ENCODE measurements around the gene EGLN1. TPM values are rescaled to one million over a fixed set of nuclear protein-coding genes. Genes with fewer than 3 reads are reported as not detected.
"Not testable (repeated sequence)": the region's sequence is repeated elsewhere in the genome, so short reads cannot be mapped to it uniquely, and the experiment has no call there.

Gene EGLN1
- 47.8 TPM for total RNA-seq

- H3K27ac ChIP-seq = peak within 1 kb of the TSS; percentile 97 to 100
- intact Hi-C loops (cut with DNase I) = loop anchor here (1.0 to 5.0 kb wide), 6 partner anchors 15 to 180 kb away; partner anchors contain the start of genes EXOC8, GNPAT and TSNAX
- peak; percentile 21 to 39 (median 24) for TF ChIP-seq CTCF (IDR thresholded peaks at IDR 0.05)
Observed at GRCh38 chr1:231421971-231422797, at the start of gene EGLN1. EGLN1 (minus strand) TSS chr1:231422287; CDS start chr1:231421888, 399 bp downstream.

DNA sequence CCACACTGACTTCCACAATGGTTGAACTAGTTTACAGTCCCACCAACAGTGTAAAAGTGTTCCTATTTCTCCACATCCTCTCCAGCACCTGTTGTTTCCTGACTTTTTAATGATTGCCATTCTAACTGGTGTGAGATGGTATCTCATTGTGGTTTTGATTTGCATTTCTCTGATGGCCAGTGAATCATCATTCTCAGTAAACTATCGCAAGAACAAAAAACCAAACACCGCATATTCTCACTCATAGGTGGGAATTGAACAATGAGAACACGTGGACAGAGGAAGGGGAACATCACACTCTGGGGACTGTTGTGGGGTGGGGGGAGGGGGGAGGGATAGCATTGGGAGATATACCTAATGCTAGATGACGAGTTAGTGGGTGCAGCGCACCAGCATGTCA lies 49.4 kb upstream of the EGLN1 start:
- H3K9me3 ChIP-seq; H3K27me3 ChIP-seq; intact Hi-C loops (cut with DNase I); DNase-seq (ENCODE audit: low spot score in 2 of 2); H3K36me3 ChIP-seq; H3K4me3 ChIP-seq; H3K4me1 ChIP-seq; H3K27ac ChIP-seq: not testable (repeated sequence)

More at GRCh38 chr1:231421971-231422797, at the start of gene EGLN1:
- peak within 1 kb of the TSS; percentile 86 to 100 for H3K4me3 ChIP-seq
- H3K27me3 ChIP-seq = no peaks in the 10 kb centered on the region
- H3K4me1 ChIP-seq = peaks cover 0 to 6% of the 10 kb centered on the region in 2 donors
- H3K9me3 ChIP-seq = no peaks in the 10 kb centered on the region
- no peaks in the 10 kb centered on the region for H3K36me3 ChIP-seq
- peak; percentile 23 to 90 for DNase-seq (ENCODE audit: low spot score in 2 of 2)

DNA sequence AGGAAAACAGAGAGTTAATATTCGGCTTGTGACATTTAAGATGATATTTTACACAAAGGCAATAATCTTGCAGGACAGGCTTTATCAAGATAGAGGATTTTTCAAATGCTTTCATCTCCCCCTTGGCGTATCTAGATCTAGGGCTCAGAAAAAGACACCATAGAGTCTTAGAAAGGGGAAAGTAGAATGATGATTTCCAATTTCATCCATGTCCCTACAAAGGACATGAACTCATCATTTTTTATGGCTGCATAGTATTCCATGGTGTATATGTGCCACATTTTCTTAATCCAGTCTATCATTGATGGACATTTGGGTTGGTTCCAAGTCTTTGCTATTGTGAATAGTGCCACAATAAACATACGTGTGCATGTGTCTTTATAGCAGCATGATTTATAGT lies 48.9 kb upstream of the EGLN1 start:
- DNase-seq (ENCODE audit: low spot score in 2 of 2); H3K36me3 ChIP-seq; H3K9me3 ChIP-seq; H3K4me1 ChIP-seq; H3K27me3 ChIP-seq; H3K4me3 ChIP-seq; H3K27ac ChIP-seq; intact Hi-C loops (cut with DNase I): not testable (repeated sequence)

- no peaks in the 10 kb centered on the region for H3K9me3 ChIP-seq
- H3K4me1 ChIP-seq = no peaks in the 10 kb centered on the region
- no peaks in the 10 kb centered on the region for H3K27me3 ChIP-seq
- no peaks in the 10 kb centered on the region for H3K36me3 ChIP-seq
- no peak overlapping the region for H3K4me3 ChIP-seq
- H3K27ac ChIP-seq = no peak overlapping the region
- no peak for TF ChIP-seq CTCF (IDR thresholded peaks at IDR 0.05)
- DNase-seq (ENCODE audit: low spot score in 2 of 2) = no peak
- intact Hi-C loops (cut with DNase I) = no loop called here
Observed at GRCh38 chr1:231467986-231468385, 45.9 kb upstream of the EGLN1 start.

GRCh38 chr1:231465051-231465450 lies 43.0 kb upstream of the EGLN1 start:
- Histone ChIP-seq H3K4me1 (no peaks in the 10 kb centered on the region), H3K9me3 (no peaks in the 10 kb centered on the region), H3K36me3 (no peaks in the 10 kb centered on the region), H3K27ac (no peak overlapping the region), H3K4me3 (no peak overlapping the region), H3K27me3 (no peaks in the 10 kb centered on the region)
- DNase-seq (ENCODE audit: low spot score in 2 of 2) = no peak
- intact Hi-C loops (cut with DNase I) = no loop called here
- no peak for TF ChIP-seq CTCF (IDR thresholded peaks at IDR 0.05)

DNA sequence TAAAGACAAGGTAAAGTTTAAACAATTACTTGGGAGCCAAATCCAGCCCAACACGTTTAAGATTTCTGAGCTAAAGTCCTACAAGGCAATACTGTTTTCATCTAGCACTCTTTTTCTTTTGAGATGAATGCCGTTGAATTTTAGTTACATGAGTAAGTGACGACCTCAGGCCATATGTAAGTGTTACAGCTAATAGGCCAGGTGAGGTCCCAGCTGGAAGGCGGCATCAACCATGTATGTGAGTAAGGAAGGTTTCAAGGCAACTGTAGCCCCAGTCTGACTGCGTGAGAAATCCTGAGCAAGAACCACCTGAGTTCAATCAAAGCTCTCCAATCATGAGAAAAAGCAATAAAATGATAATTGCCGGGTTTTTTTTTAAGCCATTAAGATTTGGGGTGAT lies 41.5 kb upstream of the EGLN1 start:
- TF ChIP-seq CTCF (IDR thresholded peaks at IDR 0.05) = no peak
- DNase-seq (ENCODE audit: low spot score in 2 of 2) = no peak
- H3K9me3 ChIP-seq = no peaks in the 10 kb centered on the region
- no peaks in the 10 kb centered on the region for H3K27me3 ChIP-seq
- H3K36me3 ChIP-seq = no peaks in the 10 kb centered on the region
- H3K27ac ChIP-seq = no peak overlapping the region
- intact Hi-C loops (cut with DNase I) = no loop called here
- no peak overlapping the region for H3K4me3 ChIP-seq
- no peaks in the 10 kb centered on the region for H3K4me1 ChIP-seq

All from ascending aorta (tissue), 2 donors.